Trophoblast cell (in vitro differentiated cells and primary cell): ENCODE results near the gene PPP2R2D.

Source experiments
- DNase-seq, 2 donors: peaks; one replicate each; pipeline ENCODE4 v3.0.0-alpha.2; 2016
- H2AFZ ChIP-seq: 2 replicates; pipeline ENCODE4 v1.6.1; 2013; ENCODE audit warnings: low read length, moderate library complexity, mild to moderate bottlenecking; ENCODE audit not compliant: insufficient read depth, poor library complexity
- H2AK5ac ChIP-seq: 2 replicates; pipeline ENCODE4 v1.6.1; 2013; ENCODE audit warnings: mild to moderate bottlenecking, low read length
- H2BK120ac ChIP-seq: 2 replicates; pipeline ENCODE4 v1.6.1; 2013; ENCODE audit warnings: low read length, mild to moderate bottlenecking, moderate library complexity; ENCODE audit not compliant: insufficient read depth, poor library complexity
- H2BK12ac ChIP-seq: 2 replicates; pipeline ENCODE4 v1.6.1; 2013; ENCODE audit warnings: mild to moderate bottlenecking, low read length, moderate library complexity
- H2BK5ac ChIP-seq: 2 replicates; pipeline ENCODE4 v1.6.1; 2013; ENCODE audit warnings: low read length, low read depth, moderate library complexity, mild to moderate bottlenecking; ENCODE audit not compliant: poor library complexity
- H3K14ac ChIP-seq: 2 replicates; pipeline ENCODE4 v1.6.1; 2013; ENCODE audit warnings: mild to moderate bottlenecking, low read length
- H3K18ac ChIP-seq: 2 replicates; pipeline ENCODE4 v1.6.1; 2013; ENCODE audit warnings: mild to moderate bottlenecking, low read length
- H3K23ac ChIP-seq: 2 replicates; pipeline ENCODE4 v1.6.1; 2013; ENCODE audit warnings: low read length
- H3K27ac ChIP-seq: 2 replicates; pipeline ENCODE4 v1.5.1; 2013; ENCODE audit warnings: low read depth, mild to moderate bottlenecking, inconsistent platforms, low read length, moderate library complexity
- H3K27me3 ChIP-seq: 2 replicates; pipeline ENCODE4 v1.6.1; 2013; ENCODE audit warnings: inconsistent platforms, mild to moderate bottlenecking, low read length, moderate library complexity; ENCODE audit not compliant: insufficient read depth
- H3K36me3 ChIP-seq, 2 experiments: 1 replicate in 1 of 2; 2 replicates in 1 of 2; pipeline ENCODE4 v1.6.1; 2013; ENCODE audit warnings: low read length in 2 of 2, mild to moderate bottlenecking in 2 of 2, moderate library complexity in 1 of 2; ENCODE audit not compliant: insufficient read depth in 2 of 2, control insufficient read depth in 1 of 2
- H3K4ac ChIP-seq: 2 replicates; pipeline ENCODE4 v1.6.1; 2013; ENCODE audit warnings: low read depth, mild to moderate bottlenecking, low read length, moderate library complexity
- H3K4me1 ChIP-seq, 2 experiments: 1 replicate in 1 of 2; 2 replicates in 1 of 2; pipeline ENCODE4 v1.6.1; 2013; ENCODE audit warnings: low read length in 2 of 2, mild to moderate bottlenecking in 2 of 2, moderate library complexity in 1 of 2; ENCODE audit not compliant: insufficient read depth in 2 of 2, control insufficient read depth in 1 of 2
- H3K4me2 ChIP-seq: 2 replicates; pipeline ENCODE4 v1.6.1; 2013; ENCODE audit warnings: inconsistent platforms, mild to moderate bottlenecking, low read length, moderate library complexity
- H3K4me3 ChIP-seq: 2 replicates; pipeline ENCODE4 v1.5.1; 2013; ENCODE audit warnings: mild to moderate bottlenecking, low read depth, low read length, inconsistent platforms
- H3K79me1 ChIP-seq: one replicate; pipeline ENCODE4 v1.6.1; 2013; ENCODE audit warnings: low read length
- H3K79me2 ChIP-seq: 2 replicates; pipeline ENCODE4 v1.6.1; 2013; ENCODE audit warnings: low read length, mild to moderate bottlenecking; ENCODE audit not compliant: control insufficient read depth, insufficient read depth, poor library complexity
- H3K9ac ChIP-seq: 2 replicates; pipeline ENCODE4 v1.6.1; 2013; ENCODE audit warnings: mild to moderate bottlenecking, low read length
- H3K9me3 ChIP-seq: 2 replicates; pipeline ENCODE4 v1.6.1; 2013; ENCODE audit warnings: low read depth, mild to moderate bottlenecking, control low read depth, inconsistent platforms, low read length; ENCODE audit not compliant: insufficient read depth
- H4K12ac ChIP-seq: 2 replicates; pipeline ENCODE4 v1.6.1; 2013; ENCODE audit warnings: low read depth, mild to moderate bottlenecking, low read length, moderate library complexity
- H4K8ac ChIP-seq: 2 replicates; pipeline ENCODE4 v1.6.1; 2013; ENCODE audit warnings: low read depth, mild to moderate bottlenecking, low read length, moderate library complexity
- H4K91ac ChIP-seq: one replicate; pipeline ENCODE4 v1.6.1; 2013; ENCODE audit warnings: low read depth, mild to moderate bottlenecking, low read length, moderate library complexity
- WGBS: extraction: QIAGEN DNeasy Blood & Tissue Kit; methylation state at CpG from one replicate; pipeline ENCODE4 v1.1.7; 2013; ENCODE audit warnings: missing lambda C conversion rate; ENCODE audit not compliant: insufficient read length, insufficient coverage; ENCODE audit errors: extremely low coverage; 5-methylcytosine and 5-hydroxymethylcytosine counted together

Gene PPP2R2D

DNA sequence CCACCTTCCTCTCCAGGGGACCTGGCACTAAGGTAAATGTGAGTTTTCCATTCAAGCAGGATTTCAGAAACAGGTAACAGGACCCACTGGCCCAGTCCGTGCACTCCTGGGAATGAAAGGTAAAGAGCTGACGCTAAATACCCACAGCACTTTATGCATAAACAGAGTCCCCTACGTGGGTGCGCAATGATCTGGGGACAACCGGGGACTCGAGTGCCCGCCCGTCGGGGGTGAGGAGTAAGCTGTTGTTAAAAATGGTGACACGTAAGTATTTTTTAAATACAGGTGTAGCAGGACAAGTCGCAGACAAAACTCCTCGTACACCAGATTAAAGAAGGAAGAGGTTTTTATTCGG is 47.2 kb upstream of the PPP2R2D start:
- Histone ChIP-seq H3K79me1 (no peaks in the 10 kb centered on the region), H2BK5ac (no peak overlapping the region), H3K79me2 (no peaks in the 10 kb centered on the region), H2BK12ac (no peak overlapping the region), H3K4me3 (no peak overlapping the region), H4K8ac (no peak overlapping the region), H3K4me1 (no peaks in the 10 kb centered on the region), H2AFZ (no peak overlapping the region), H3K27me3 (no peaks in the 10 kb centered on the region), H3K14ac (no peak overlapping the region), H3K4ac (no peak overlapping the region), H2AK5ac (no peak overlapping the region), H3K27ac (no peak overlapping the region), H3K9me3 (peaks cover 4% of the 10 kb centered on the region), H3K23ac (no peak overlapping the region), H3K4me2 (no peak overlapping the region), H4K12ac (no peak overlapping the region), H3K36me3 (no peaks in the 10 kb centered on the region), H3K18ac (no peak overlapping the region), H3K9ac (no peak overlapping the region), H4K91ac (no peak overlapping the region), H2BK120ac (no peak overlapping the region)
- no CpG with 5 or more reads among the region's 13 CpGs for WGBS
- no peak for DNase-seq

DNA sequence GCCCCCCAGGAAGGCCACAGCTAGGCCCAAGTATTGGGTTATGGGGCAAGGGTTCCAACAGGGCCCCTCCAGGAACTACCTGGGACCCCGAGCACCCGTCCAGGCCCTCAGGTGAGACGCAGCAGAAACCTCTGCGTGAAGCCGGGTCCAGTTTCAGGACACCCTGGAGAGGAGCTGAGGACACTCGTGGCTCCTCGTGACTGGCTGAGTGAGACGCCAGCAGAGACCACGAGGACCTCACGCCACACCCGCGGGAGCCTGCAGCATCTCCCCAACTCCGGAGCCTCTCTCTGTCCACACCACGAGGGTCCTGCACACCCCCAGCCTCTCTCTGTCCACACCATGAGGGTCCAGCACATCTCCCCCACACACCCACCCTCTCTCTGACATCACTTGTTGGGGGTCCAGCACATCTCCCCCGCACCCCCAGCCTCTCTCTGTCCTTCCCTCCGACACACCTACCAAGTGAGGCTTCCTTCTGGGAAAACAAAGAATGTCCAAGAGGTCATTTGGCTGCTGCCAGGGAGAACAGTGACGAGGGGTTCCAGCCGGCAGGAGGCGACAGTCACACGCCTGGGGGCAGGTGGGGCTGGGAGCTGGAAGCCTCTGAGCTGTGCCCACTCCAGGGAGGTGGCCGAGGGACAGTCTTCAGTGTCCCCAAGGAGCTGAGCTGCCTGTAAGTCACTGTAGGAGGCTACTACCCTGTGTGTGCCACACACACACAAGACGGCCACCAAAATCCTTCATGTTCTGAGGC is 46.1 kb upstream of the PPP2R2D start:
- H3K79me2 ChIP-seq = no peaks in the 10 kb centered on the region
- H3K4me2 ChIP-seq = no peak overlapping the region
- no peak overlapping the region for H3K4me3 ChIP-seq
- H4K91ac ChIP-seq = no peak overlapping the region
- no peak overlapping the region for H3K18ac ChIP-seq
- H2AFZ ChIP-seq = no peak overlapping the region
- H3K9ac ChIP-seq = no peak overlapping the region
- H2BK5ac ChIP-seq = no peak overlapping the region
- no peak overlapping the region for H3K4ac ChIP-seq
- no peak overlapping the region for H2BK12ac ChIP-seq
- WGBS = no CpG with 5 or more reads among the region's 22 CpGs
- H3K27me3 ChIP-seq = no peaks in the 10 kb centered on the region
- DNase-seq = no peak
- H3K9me3 ChIP-seq = peaks cover 4% of the 10 kb centered on the region
- no peak overlapping the region for H3K27ac ChIP-seq
- no peak overlapping the region for H4K8ac ChIP-seq
- H2BK120ac ChIP-seq = no peak overlapping the region
- no peaks in the 10 kb centered on the region for H3K36me3 ChIP-seq
- H3K14ac ChIP-seq = no peak overlapping the region
- H3K23ac ChIP-seq = no peak overlapping the region
- H4K12ac ChIP-seq = no peak overlapping the region
- no peaks in the 10 kb centered on the region for H3K79me1 ChIP-seq
- H2AK5ac ChIP-seq = no peak overlapping the region
- no peaks in the 10 kb centered on the region for H3K4me1 ChIP-seq

DNA sequence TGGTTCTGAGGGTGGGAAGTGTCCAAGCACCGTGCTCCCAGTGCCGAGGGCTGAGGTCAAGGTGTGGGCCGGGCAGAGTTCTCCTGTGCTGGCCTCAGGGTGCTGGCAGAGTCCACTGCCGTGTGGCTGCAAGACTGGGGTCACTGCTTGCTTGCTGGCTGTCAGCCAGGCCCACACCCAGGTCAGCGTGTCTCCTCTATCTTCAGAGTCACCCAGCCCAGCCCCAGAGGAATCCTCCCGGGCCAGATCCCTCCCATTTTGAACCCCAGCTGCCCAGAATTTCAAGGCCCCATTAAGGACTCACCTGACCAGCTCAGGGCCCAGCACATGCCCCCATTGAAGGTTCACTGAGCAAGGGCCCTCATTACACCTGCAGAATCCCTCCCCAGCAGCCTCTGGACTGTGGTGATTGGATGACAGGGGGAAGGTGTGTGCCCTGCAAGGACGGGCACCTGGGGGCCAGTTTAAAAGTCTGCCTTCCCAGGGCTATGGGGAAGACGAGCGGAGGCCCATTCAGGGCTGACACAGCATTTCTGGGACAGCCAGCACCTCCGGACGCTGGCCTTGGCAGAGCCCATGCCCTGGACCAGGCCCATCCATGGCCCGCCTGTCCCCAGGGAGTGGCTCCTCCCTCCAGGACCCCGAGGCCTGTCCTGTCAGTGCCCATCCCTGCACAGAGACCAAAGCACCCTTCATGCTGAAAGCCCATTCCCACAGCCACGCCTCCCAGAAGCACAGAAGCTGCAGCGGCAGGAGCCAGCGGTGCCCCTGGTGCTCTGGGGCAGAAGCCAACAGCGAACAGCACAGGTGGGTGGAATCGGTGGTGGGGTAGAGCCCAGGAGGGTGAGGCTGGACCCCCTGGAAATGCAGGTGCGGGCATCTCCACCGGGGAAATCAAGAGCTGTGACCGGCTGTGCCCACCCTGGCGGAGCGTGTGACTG is 45.1 kb upstream of the PPP2R2D start:
- H4K91ac ChIP-seq = no peak overlapping the region
- no peaks in the 10 kb centered on the region for H3K36me3 ChIP-seq
- no peak overlapping the region for H3K4ac ChIP-seq
- H3K18ac ChIP-seq = no peak overlapping the region
- no peak overlapping the region for H3K23ac ChIP-seq
- no peak overlapping the region for H3K4me2 ChIP-seq
- no peak overlapping the region for H4K8ac ChIP-seq
- H2AK5ac ChIP-seq = no peak overlapping the region
- peaks cover 4% of the 10 kb centered on the region for H3K9me3 ChIP-seq
- H2BK120ac ChIP-seq = no peak overlapping the region
- no peak overlapping the region for H2BK12ac ChIP-seq
- no peak overlapping the region for H3K27ac ChIP-seq
- H3K79me2 ChIP-seq = no peaks in the 10 kb centered on the region
- no peak overlapping the region for H3K14ac ChIP-seq
- H2AFZ ChIP-seq = no peak overlapping the region
- no peak overlapping the region for H3K4me3 ChIP-seq
- no peaks in the 10 kb centered on the region for H3K79me1 ChIP-seq
- no peak for DNase-seq
- no peaks in the 10 kb centered on the region for H3K4me1 ChIP-seq
- H3K9ac ChIP-seq = no peak overlapping the region
- no peak overlapping the region for H4K12ac ChIP-seq
- WGBS = no CpG with 5 or more reads among the region's 23 CpGs
- H3K27me3 ChIP-seq = no peaks in the 10 kb centered on the region
- no peak overlapping the region for H2BK5ac ChIP-seq

DNA sequence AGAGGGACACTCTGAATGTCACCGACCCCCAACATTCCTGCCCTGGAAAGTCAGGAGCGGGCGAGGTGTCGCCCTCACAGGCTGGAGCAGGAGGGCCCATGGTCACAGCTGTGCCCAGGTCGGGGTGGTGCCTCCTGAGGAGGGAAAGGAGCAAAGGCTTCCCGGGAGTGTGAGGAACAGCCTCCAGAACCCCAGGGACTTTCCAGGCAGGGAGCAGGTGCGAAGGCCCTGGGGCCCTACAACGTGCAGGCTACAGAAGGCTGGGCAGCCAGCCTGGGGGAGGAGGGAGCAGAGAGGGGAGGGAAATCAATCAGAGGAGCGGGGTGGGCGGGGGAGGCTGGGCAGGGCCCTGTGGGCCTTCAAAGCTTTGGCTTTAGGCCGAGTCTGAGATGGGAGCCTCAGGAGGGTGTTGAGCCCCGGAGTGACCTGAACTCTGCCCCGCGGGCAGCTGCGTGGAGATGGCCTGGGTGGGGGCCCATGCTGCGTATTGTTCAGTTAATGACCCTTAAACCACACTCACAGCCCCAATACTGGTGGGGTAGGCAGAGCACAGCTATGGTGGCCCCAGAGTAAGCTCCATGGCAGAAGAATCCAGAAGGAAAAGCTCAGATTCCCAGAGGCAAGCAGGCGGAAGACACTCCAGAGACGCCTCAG is 44.2 kb upstream of the PPP2R2D start:
- Histone ChIP-seq H3K4me1 (no peaks in the 10 kb centered on the region), H3K23ac (no peak overlapping the region), H2BK12ac (no peak overlapping the region), H3K4me3 (no peak overlapping the region), H3K4me2 (no peak overlapping the region), H3K79me2 (no peaks in the 10 kb centered on the region), H3K18ac (no peak overlapping the region), H4K8ac (no peak overlapping the region), H2AK5ac (no peak overlapping the region), H3K79me1 (no peaks in the 10 kb centered on the region), H4K12ac (no peak overlapping the region), H2BK5ac (no peak overlapping the region), H3K9me3 (no peaks in the 10 kb centered on the region), H3K9ac (no peak overlapping the region), H3K27me3 (no peaks in the 10 kb centered on the region), H3K36me3 (no peaks in the 10 kb centered on the region), H3K27ac (no peak overlapping the region), H3K14ac (no peak overlapping the region), H2AFZ (no peak overlapping the region), H3K4ac (no peak overlapping the region), H2BK120ac (no peak overlapping the region), H4K91ac (no peak overlapping the region)
- DNase-seq = no peak
- whole genome bisulfite sequencing = no CpG with 5 or more reads among the region's 18 CpGs
